HepG2 (cell line): ENCODE results near the gene PRDX3. TPM values are rescaled to one million over a fixed set of nuclear protein-coding genes. Genes with fewer than 3 reads are reported as not detected.
A peak's percentile ranks its signal among the peaks of the same experiment; 100 is the strongest.

Experiments used
- ARID2 ChIP-seq: sonication (generic); formaldehyde crosslinking; IDR thresholded peaks from 2 replicates; pipeline ENCODE4 v1.8.1; 2022; ENCODE audit warnings: mild to moderate bottlenecking, missing genetic modification reagents, borderline replicate concordance
- ATAD3A ChIP-seq: sonication (generic); formaldehyde crosslinking; IDR thresholded peaks from 2 replicates; pipeline ENCODE4 v1.4.0; 2020; ENCODE audit warnings: missing genetic modification reagents
- CBX5 ChIP-seq: sonication (generic); formaldehyde crosslinking; IDR thresholded peaks from 2 replicates; pipeline ENCODE4 v1.4.0; 2020; ENCODE audit warnings: missing genetic modification reagents, borderline replicate concordance
- ETV5 ChIP-seq: IDR thresholded peaks from 2 replicates; pipeline ENCODE4 v1.6.1; 2018; ENCODE audit warnings: missing biosample characterization, missing genetic modification reagents, inconsistent platforms, borderline replicate concordance
- FOXA3 ChIP-seq: IDR thresholded peaks from 2 replicates; pipeline ENCODE4 v1.6.1; 2016; ENCODE audit warnings: missing genetic modification reagents, missing compliant biosample characterization
- FOXO4 ChIP-seq: sonication (generic); formaldehyde crosslinking; conservative IDR thresholded peaks from 2 replicates; pipeline ENCODE4 v1.8.1; 2023; ENCODE audit warnings: missing genetic modification reagents
- GATA4 ChIP-seq: sonication (generic); IDR thresholded peaks from 2 replicates; pipeline ENCODE4 v1.6.1; 2016; ENCODE audit warnings: antibody characterized with exemption, low read depth, borderline replicate concordance
- HNRNPH1 ChIP-seq: fragments of 200-400 bp; formaldehyde crosslinking; optimal IDR thresholded peaks from 2 replicates; pipeline ENCODE3; 2017; ENCODE audit warnings: mild to moderate bottlenecking, low read depth, low read length
- JDP2 ChIP-seq: sonication (generic); formaldehyde crosslinking; IDR thresholded peaks from 2 replicates; pipeline ENCODE4 v1.8.1; 2022; ENCODE audit warnings: missing genetic modification reagents, borderline replicate concordance
- MAZ ChIP-seq, 2 experiments: sonication (generic) in 1 of 2; formaldehyde crosslinking in 1 of 2; IDR thresholded peaks; 2 replicates each; pipeline versions ENCODE4 v1.5.0 to v1.6.1; 2012 to 2020; ENCODE audit warnings: low read depth in 2 of 2, mild to moderate bottlenecking in 2 of 2, borderline replicate concordance in 1 of 2, improper control_type of control experiment in 1 of 2, low read length in 1 of 2, missing genetic modification reagents in 1 of 2, moderate library complexity in 1 of 2
- MTA3 ChIP-seq: sonication (generic); formaldehyde crosslinking; IDR thresholded peaks from 2 replicates; pipeline ENCODE4 v1.4.0; 2020; ENCODE audit warnings: missing genetic modification reagents
- MYNN ChIP-seq: sonication (generic); formaldehyde crosslinking; IDR thresholded peaks from 2 replicates; pipeline ENCODE4 v1.4.0; 2020; ENCODE audit warnings: mild to moderate bottlenecking, low read depth, missing genetic modification reagents
- NFKB2 ChIP-seq: sonication (generic); formaldehyde crosslinking; IDR thresholded peaks from 2 replicates; pipeline ENCODE4 v1.4.0; 2020; ENCODE audit warnings: missing genetic modification reagents, borderline replicate concordance
- PHB2 ChIP-seq: fragments of 450-650 bp; IDR thresholded peaks from 2 replicates; pipeline ENCODE4 v1.6.1; 2018; ENCODE audit not compliant: partially characterized antibody
- TERF1 ChIP-seq: sonication (generic); formaldehyde crosslinking; IDR thresholded peaks from 2 replicates; pipeline ENCODE4 v1.8.0; 2022; ENCODE audit warnings: mild to moderate bottlenecking, missing genetic modification reagents, moderate library complexity
- TFE3 ChIP-seq: IDR thresholded peaks from 2 replicates; pipeline ENCODE4 v1.6.1; 2016
- TOE1 ChIP-seq: sonication (generic); formaldehyde crosslinking; IDR thresholded peaks from 2 replicates; pipeline ENCODE4 v1.4.0; 2020; ENCODE audit warnings: mild to moderate bottlenecking, missing genetic modification reagents
- ZBTB7B ChIP-seq: sonication (generic); formaldehyde crosslinking; IDR thresholded peaks from 2 replicates; pipeline ENCODE4 v1.4.0; 2020; ENCODE audit warnings: missing genetic modification reagents
- ZNF264 ChIP-seq: sonication (generic); formaldehyde crosslinking; IDR thresholded peaks from 2 replicates; pipeline ENCODE4 v1.4.0; 2020; ENCODE audit warnings: missing genetic modification reagents
- ZNF569 ChIP-seq: sonication (generic); formaldehyde crosslinking; IDR thresholded peaks from 2 replicates; pipeline ENCODE4 v1.5.0; 2020; ENCODE audit warnings: mild to moderate bottlenecking, missing genetic modification reagents, moderate library complexity, borderline replicate concordance
- ZNF747 ChIP-seq: sonication (generic); formaldehyde crosslinking; IDR thresholded peaks from 2 replicates; pipeline ENCODE4 v1.8.1; 2023; ENCODE audit warnings: missing genetic modification reagents, mild to moderate bottlenecking, borderline replicate concordance
- ZNF749 ChIP-seq: sonication (generic); formaldehyde crosslinking; IDR thresholded peaks from 2 replicates; pipeline ENCODE4 v1.8.0; 2022; ENCODE audit warnings: mild to moderate bottlenecking, missing genetic modification reagents, moderate library complexity, borderline replicate concordance
- ZNF775 ChIP-seq: sonication (generic); formaldehyde crosslinking; IDR thresholded peaks from 2 replicates; pipeline ENCODE4 v1.4.0; 2020; ENCODE audit warnings: missing genetic modification reagents, mild to moderate bottlenecking, moderate library complexity, borderline replicate concordance
- ZNF792 ChIP-seq: IDR thresholded peaks from 2 replicates; pipeline ENCODE4 v1.6.1; 2016
- ZNF891 ChIP-seq: sonication (generic); formaldehyde crosslinking; IDR thresholded peaks from 2 replicates; pipeline ENCODE4 v1.5.0; 2020; ENCODE audit warnings: mild to moderate bottlenecking, missing genetic modification reagents
- polyA plus RNA-seq, 8 experiments: library from polyadenylated mRNA; depleted of rRNA in 3 of 8; stranded (reverse) in 7 of 8; unstranded in 1 of 8; fragments of >200 nt; fragmentation: Illumina TruSeq in 4 of 8; extraction: Trizol in 4 of 8; gene quantifications; 2 replicates each; pipeline versions ENCODE4 v1.2.1 to v1.2.3, GENCODE V29; 2011 to 2016; ENCODE audit warnings: low read depth in 4 of 8, missing spikeins in 1 of 8, mixed read lengths in 1 of 8; ENCODE audit not compliant: insufficient read depth in 1 of 8
- total RNA-seq, 5 experiments: library from RNA; depleted of rRNA; stranded (reverse); fragments of >200 nt; fragmentation: Illumina TruSeq; extraction: Trizol; gene quantifications; 2 replicates each; pipeline ENCODE4 v1.2.3, GENCODE V29; 2016; ENCODE audit warnings: low read depth in 1 of 5
- TF ChIP-seq, protein P1 (sequence below): IDR thresholded peaks from 2 replicates; pipeline ENCODE4 v1.6.1; 2018; ENCODE audit warnings: missing genetic modification reagents, mild to moderate bottlenecking, missing compliant biosample characterization

PRDX3 gene
- total and polyA plus RNA-seq, 2 of the 13 experiments (the other 11 are each of a cell fraction or from before 2014, with no cell fraction given): 407 to 565 TPM

GRCh38 chr10:119205894-119206602 is 27.4 kb upstream of the PRDX3 start (continued):
- TF ChIP-seq ETV5 (CRISPR knock-in tag) (peak; percentile 93), CBX5 (CRISPR knock-in tag) (peak; percentile 23; the same call in 1 of the 2 replicates), NFKB2 (CRISPR knock-in tag) (peak; percentile 28; the same call in 1 of the 2 replicates), GATA4 (no peak), ATAD3A (CRISPR knock-in tag) (no peak), MTA3 (CRISPR knock-in tag) (no peak), ZNF775 (CRISPR knock-in tag) (no peak), PHB2 (no peak), FOXO4 (CRISPR knock-in tag) (no peak), ARID2 (CRISPR knock-in tag) (no peak), TOE1 (no peak), JDP2 (CRISPR knock-in tag) (no peak), ZNF749 (CRISPR knock-in tag) (no peak), ZNF891 (CRISPR knock-in tag) (no peak), ZNF569 (no peak), ZNF792 (CRISPR knock-in tag) (no peak), MYNN (CRISPR knock-in tag) (no peak; the same call in 1 of the 2 replicates), FOXA3 (CRISPR knock-in tag) (no peak), ZNF264 (CRISPR knock-in tag) (no peak), TERF1 (CRISPR knock-in tag) (no peak), HNRNPH1 (no peak), ZBTB7B (CRISPR knock-in tag) (no peak; the same call in 1 of the 2 replicates), MAZ (IDR thresholded peaks at IDR 0.05; ENCODE audit: borderline replicate concordance, low read depth, low read length) (no peak), MAZ (CRISPR knock-in tag; IDR thresholded peaks at IDR 0.05; ENCODE audit: low read depth) (no peak), TFE3 (CRISPR knock-in tag) (no peak), ZNF747 (peak; percentile 48; the same call in 1 of the 2 replicates)
- TF ChIP-seq, protein P1, sequence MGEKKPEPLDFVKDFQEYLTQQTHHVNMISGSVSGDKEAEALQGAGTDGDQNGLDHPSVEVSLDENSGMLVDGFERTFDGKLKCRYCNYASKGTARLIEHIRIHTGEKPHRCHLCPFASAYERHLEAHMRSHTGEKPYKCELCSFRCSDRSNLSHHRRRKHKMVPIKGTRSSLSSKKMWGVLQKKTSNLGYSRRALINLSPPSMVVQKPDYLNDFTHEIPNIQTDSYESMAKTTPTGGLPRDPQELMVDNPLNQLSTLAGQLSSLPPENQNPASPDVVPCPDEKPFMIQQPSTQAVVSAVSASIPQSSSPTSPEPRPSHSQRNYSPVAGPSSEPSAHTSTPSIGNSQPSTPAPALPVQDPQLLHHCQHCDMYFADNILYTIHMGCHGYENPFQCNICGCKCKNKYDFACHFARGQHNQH (CRISPR knock-in tag): peak; percentile 65; the same call in 1 of the 2 replicates
